DMS79 treated with DMSO at 0.1 percent for 48 hours (cell line): ENCODE results near the gene PKP4.
A peak's percentile ranks its signal among the peaks of the same experiment; 100 is the strongest.

ENCODE experiments used
- DNase-seq: peaks from one replicate; lab custom pipeline; 2025; lab: John Stamatoyannopoulos, UW

PKP4 gene

GRCh38 chr2:158718851-158719250 is 262.1 kb downstream of the PKP4 start:
- no peak for DNase-seq

- DNase-seq: no peak
Observed at GRCh38 chr2:158719403-158719802, 262.7 kb downstream of the PKP4 start.

- peak; percentile 53 for DNase-seq
Observed at GRCh38 chr2:158722266-158723105, 265.7 kb downstream of the PKP4 start.

- peak; percentile 77 for DNase-seq
Observed at GRCh38 chr2:158723181-158723838, 266.6 kb downstream of the PKP4 start.

- DNase-seq: peak; percentile 84
Observed at GRCh38 chr2:158723921-158724802, 267.4 kb downstream of the PKP4 start.

- peak; percentile 96 for DNase-seq
Observed at GRCh38 chr2:158724803-158725381, 268.1 kb downstream of the PKP4 start.

- DNase-seq: peak; percentile 96
Observed at GRCh38 chr2:158725441-158725891, 268.7 kb downstream of the PKP4 start.

GRCh38 chr2:158726911-158727592 is 270.3 kb downstream of the PKP4 start:
- DNase-seq: no peak

- DNase-seq: no peak
Observed at GRCh38 chr2:158728422-158728821, 271.7 kb downstream of the PKP4 start.

GRCh38 chr2:158729451-158729850 is 272.7 kb downstream of the PKP4 start:
- no peak for DNase-seq

GRCh38 chr2:158729873-158730620 is 273.3 kb downstream of the PKP4 start:
- no peak for DNase-seq

GRCh38 chr2:158730621-158731140 is 273.9 kb downstream of the PKP4 start:
- no peak for DNase-seq

- no peak for DNase-seq
Observed at GRCh38 chr2:158731386-158731785, 274.6 kb downstream of the PKP4 start.
